Measurements from ENCODE around the gene RIMS4. TPM values are rescaled to one million over a fixed set of nuclear protein-coding genes. Genes with fewer than 3 reads are reported as not detected.

Gene RIMS4
- total and polyA plus RNA-seq, 2 of the 13 experiments (the other 11 are each of a cell fraction or from before 2014, with no cell fraction given) = 0.01 to 0.07 TPM

DNA sequence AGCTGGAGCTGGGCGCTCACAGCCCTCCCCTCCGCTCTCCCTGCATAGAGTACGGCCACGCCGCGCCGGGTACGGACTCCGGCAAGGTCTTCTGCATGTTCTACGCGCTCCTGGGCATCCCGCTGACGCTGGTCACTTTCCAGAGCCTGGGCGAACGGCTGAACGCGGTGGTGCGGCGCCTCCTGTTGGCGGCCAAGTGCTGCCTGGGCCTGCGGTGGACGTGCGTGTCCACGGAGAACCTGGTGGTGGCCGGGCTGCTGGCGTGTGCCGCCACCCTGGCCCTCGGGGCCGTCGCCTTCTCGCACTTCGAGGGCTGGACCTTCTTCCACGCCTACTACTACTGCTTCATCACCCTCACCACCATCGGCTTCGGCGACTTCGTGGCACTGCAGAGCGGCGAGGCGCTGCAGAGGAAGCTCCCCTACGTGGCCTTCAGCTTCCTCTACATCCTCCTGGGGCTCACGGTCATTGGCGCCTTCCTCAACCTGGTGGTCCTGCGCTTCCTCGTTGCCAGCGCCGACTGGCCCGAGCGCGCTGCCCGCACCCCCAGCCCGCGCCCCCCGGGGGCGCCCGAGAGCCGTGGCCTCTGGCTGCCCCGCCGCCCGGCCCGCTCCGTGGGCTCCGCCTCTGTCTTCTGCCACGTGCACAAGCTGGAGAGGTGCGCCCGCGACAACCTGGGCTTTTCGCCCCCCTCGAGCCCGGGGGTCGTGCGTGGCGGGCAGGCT, 60.1 kb downstream of the RIMS4 start (continued):
- TF ChIP-seq JARID2 (CRISPR knock-in tag; IDR thresholded peaks at IDR 0.05; ENCODE audit: insufficient replicate concordance) (peak; percentile 51), ATAD3A (CRISPR knock-in tag; IDR thresholded peaks at IDR 0.05) (0 out of 2 replicates have a peak, but pooled peaks have one; percentile 58), MAX (IDR thresholded peaks at IDR 0.05) (0 out of 2 replicates have a peak, but pooled peaks have one; percentile 24), YY1 (IDR thresholded peaks at IDR 0.05; ENCODE audit: insufficient read depth, insufficient replicate concordance, low read depth, low read length) (no peak), ZFX (CRISPR knock-in tag; IDR thresholded peaks at IDR 0.05; ENCODE audit: low read depth) (peak; percentile 45; the same call in 1 of the 2 replicates), ZNF24 (IDR thresholded peaks at IDR 0.05) (no peak), GABPB1 (CRISPR knock-in tag; IDR thresholded peaks at IDR 0.05) (peak; percentile 38; the same call in 1 of the 2 replicates), HNF1B (CRISPR knock-in tag; IDR thresholded peaks at IDR 0.05) (0 out of 2 replicates have a peak, but pooled peaks have one; percentile 31), HNRNPLL (IDR thresholded peaks at IDR 0.05; ENCODE audit: low read depth, low read length, poor library complexity, severe bottlenecking) (peak; percentile 42), NKX3-1 (CRISPR knock-in tag; IDR thresholded peaks at IDR 0.05) (no peak), ZNF883 (CRISPR knock-in tag; IDR thresholded peaks at IDR 0.05; ENCODE audit: not compliant biosample characterization) (peak; percentile 69), ZBTB37 (CRISPR knock-in tag; IDR thresholded peaks at IDR 0.05) (no peak), ZNF225 (CRISPR knock-in tag; IDR thresholded peaks at IDR 0.05) (peak; percentile 56; the same call in 1 of the 2 replicates), ZMYM2 (CRISPR knock-in tag; IDR thresholded peaks at IDR 0.05) (0 out of 2 replicates have a peak, but pooled peaks have one; percentile 26), TEAD2 (CRISPR knock-in tag; IDR thresholded peaks at IDR 0.05) (no peak), ZBTB21 (CRISPR knock-in tag; IDR thresholded peaks at IDR 0.05) (no peak), NFYC (CRISPR knock-in tag; IDR thresholded peaks at IDR 0.05) (no peak)
- TF ChIP-seq, protein P1, sequence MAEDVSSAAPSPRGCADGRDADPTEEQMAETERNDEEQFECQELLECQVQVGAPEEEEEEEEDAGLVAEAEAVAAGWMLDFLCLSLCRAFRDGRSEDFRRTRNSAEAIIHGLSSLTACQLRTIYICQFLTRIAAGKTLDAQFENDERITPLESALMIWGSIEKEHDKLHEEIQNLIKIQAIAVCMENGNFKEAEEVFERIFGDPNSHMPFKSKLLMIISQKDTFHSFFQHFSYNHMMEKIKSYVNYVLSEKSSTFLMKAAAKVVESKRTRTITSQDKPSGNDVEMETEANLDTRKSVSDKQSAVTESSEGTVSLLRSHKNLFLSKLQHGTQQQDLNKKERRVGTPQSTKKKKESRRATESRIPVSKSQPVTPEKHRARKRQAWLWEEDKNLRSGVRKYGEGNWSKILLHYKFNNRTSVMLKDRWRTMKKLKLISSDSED (CRISPR knock-in tag; IDR thresholded peaks at IDR 0.05) = 0 out of 2 replicates have a peak, but pooled peaks have one; percentile 36
- TF ChIP-seq, protein P2, sequence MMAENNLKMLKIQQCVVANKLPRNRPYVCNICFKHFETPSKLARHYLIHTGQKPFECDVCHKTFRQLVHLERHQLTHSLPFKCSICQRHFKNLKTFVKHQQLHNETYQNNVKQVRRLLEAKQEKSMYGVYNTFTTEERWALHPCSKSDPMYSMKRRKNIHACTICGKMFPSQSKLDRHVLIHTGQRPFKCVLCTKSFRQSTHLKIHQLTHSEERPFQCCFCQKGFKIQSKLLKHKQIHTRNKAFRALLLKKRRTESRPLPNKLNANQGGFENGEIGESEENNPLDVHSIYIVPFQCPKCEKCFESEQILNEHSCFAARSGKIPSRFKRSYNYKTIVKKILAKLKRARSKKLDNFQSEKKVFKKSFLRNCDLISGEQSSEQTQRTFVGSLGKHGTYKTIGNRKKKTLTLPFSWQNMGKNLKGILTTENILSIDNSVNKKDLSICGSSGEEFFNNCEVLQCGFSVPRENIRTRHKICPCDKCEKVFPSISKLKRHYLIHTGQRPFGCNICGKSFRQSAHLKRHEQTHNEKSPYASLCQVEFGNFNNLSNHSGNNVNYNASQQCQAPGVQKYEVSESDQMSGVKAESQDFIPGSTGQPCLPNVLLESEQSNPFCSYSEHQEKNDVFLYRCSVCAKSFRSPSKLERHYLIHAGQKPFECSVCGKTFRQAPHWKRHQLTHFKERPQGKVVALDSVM (CRISPR knock-in tag; IDR thresholded peaks at IDR 0.05) = no peak
- TF ChIP-seq, protein P3, sequence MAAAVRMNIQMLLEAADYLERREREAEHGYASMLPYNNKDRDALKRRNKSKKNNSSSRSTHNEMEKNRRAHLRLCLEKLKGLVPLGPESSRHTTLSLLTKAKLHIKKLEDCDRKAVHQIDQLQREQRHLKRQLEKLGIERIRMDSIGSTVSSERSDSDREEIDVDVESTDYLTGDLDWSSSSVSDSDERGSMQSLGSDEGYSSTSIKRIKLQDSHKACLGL (CRISPR knock-in tag; IDR thresholded peaks at IDR 0.05) = 0 out of 2 replicates have a peak, but pooled peaks have one; percentile 23
